Stimulated activated CD8-positive, alpha-beta memory T cell treated with anti-CD3 and anti-CD28 coated beads, Interleukin-2, amount 100 ng/mL, for 48 hours (primary cell): Measurements from ENCODE around the gene PHTF1.
"Not testable (repeated sequence)": the region's sequence is repeated elsewhere in the genome, so short reads cannot be mapped to it uniquely, and the experiment has no call there.

Source experiments
- DNase-seq, 2 donors: peaks; one replicate each; pipeline ENCODE4 v3.0.0-alpha.2; 2020; ENCODE audit warnings: low read depth in 2 of 2

Gene PHTF1

DNA sequence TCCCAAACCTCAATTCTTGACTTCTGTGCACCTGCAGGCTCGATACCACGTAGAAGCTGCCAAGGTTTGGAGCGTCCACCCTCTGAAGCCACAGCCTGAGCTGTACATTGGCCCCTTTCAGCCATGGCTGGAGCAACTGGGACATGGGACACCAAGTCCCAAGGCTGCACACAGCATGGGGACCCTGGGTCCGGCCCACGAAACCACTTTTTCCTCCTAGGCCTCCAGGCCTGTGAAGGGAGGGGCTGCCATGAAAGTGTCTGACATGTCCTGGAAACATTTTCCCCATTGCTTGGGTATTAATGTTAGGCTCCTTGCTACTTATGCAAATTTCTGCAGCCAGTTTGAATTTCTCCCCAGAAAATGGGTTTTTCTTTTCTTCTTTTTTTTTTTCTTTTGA, 40.7 kb downstream of the PHTF1 start:
- not testable (repeated sequence) for DNase-seq

DNA sequence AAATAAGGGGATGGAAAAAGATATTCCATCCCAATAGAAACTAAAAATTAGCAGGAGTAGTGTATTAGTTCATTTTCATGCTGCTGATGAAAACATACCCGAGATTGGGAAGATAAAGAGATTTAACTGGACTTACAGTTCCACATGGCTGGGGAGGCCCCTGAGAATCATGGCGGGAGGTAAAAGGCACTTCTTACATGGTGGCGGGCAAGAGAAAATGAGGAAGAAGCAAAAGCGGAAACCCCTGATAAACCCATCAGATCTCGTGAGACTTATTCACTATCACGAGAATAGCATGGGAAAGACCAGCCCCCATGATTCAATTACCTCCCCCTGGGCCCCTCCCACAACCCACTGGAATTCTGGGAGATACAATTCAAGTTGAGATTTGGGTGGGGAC, 41.8 kb downstream of the PHTF1 start:
- not testable (repeated sequence) for DNase-seq

DNA sequence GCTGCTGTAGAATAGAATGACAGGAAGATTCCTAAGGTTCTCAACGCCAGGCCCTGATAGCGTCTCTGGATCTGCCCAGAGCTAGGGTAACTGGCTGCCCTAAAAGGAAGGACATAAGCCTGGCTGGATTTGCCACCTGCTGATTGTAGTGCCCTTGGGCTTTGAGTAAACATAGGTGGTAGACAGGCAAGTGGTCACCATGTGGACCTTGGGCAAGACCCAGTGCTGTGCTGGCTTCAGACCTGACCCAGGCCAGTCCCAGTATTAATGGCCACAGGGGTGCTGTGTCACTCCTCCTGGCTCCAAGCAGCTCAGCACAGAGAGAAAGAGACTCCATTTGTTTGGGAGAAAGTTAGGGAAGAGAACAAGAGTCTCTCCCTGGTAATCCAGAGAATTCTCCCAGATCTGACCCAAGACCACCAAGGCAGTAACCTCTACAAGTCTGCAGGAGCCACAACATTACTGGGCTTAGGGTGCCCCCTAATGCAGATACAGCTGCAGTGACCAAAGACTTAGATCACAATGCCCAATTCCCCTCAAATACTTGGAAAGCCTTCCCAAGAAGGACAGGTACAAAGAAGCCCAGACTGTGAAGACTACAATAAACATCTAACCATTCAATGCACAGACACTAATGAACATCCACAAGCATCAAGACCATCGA, 44.5 kb downstream of the PHTF1 start:
- DNase-seq, result no peak

DNA sequence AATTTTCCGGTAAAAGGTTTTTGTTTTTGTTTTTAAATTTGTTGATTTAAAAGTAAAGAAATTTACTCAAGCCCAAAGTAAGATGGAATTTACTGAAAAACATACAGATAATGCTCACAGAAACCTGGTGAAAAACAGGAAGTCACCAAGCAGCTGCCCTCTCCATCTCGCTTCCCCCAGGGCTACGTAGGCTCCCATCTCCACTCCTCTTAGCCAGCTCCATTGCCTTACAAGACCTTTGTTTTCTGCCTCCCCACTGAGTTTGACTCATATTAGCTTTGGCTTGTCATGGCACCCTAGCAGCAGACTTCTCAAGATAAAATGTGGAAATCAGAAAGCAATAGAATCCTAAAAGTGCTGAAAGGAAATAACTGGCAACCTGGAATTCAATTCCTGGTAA, 57.9 kb downstream of the PHTF1 start:
- DNase-seq, result no peak

DNA sequence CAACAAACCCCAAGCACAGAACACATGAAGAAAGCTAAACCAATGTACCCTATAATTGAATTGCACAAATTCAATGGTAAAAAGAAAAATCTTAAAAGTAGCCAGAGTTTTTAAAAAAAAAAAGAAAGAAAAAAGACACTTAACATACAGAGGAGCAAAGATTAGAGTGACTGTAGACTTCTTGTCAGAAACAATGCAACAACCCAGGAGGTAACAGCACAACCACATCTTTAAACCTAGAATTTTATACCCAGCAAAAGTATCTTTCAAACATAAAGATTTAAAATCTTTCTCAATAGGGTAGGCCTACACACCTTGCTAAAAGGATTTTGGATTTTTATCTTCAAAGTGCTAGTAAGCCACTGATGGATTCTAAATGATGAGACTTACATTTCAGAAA, 64.4 kb downstream of the PHTF1 start:
- no peak for DNase-seq

DNA sequence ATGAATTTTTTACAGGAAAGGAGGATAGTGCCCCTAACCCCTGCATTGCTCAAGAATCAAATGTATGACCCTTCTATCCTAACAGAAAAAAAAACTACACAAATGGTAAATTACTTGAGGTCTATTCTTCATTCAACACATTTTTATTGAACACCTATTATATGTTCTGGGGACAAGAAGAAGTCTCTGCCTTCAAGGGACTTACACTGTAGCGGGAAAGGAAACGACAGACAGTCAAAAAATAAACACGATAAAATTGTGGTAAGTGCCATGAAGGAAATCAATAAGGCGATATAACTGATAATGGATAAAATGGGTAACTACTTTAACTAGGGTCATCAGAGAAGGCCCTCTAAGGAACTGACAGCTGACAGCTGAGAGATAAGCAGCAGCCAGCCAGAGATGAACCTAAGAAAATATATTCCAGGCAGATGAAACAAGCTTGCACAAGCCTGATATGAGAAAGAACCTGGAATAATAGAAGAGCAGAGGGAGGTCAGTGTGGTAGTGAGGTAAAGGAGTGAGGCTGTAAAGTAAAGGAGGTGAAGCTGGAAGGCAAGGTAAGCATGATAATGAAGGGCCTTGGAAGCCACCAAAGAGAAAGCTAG, 66.4 kb downstream of the PHTF1 start:
- no peak for DNase-seq

DNA sequence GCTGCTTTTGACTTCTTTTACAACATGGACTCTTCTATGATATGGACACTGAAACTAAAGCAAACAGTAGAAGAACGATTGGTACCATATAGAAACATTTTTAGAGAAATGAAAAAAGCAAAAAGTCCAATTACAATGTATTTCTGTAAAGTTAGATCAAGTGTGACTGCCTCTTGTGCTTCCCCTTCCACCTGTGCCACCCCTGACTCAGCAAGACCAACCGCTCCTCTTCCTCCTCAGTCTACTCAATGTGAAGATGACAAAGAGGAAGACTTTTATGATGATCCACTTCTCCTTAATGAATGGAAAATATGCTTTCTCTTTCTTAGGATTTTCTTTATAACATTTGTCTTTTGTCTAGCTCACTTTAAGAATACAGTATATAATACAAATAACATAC, 66.9 kb downstream of the PHTF1 start:
- DNase-seq, result no peak

DNA sequence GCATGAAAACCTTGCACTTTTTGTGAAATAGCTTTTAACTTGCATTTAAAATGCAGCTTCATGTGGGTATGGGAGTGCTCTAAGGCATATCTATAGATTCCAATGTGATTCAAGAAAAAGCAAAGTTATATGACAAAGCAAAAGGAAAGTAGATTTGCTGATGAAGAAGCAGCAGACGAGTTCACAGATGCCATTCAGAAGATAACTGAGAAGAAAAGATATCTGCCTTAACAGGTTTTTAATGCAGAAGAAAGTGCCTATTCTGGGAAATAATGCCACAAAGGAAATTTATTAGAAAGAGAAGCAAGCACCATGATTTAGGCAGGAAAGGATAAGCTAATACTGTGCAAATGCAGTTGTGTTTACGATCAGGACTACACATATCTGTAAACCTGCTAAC, 68.1 kb downstream of the PHTF1 start:
- DNase-seq, result no peak

DNA sequence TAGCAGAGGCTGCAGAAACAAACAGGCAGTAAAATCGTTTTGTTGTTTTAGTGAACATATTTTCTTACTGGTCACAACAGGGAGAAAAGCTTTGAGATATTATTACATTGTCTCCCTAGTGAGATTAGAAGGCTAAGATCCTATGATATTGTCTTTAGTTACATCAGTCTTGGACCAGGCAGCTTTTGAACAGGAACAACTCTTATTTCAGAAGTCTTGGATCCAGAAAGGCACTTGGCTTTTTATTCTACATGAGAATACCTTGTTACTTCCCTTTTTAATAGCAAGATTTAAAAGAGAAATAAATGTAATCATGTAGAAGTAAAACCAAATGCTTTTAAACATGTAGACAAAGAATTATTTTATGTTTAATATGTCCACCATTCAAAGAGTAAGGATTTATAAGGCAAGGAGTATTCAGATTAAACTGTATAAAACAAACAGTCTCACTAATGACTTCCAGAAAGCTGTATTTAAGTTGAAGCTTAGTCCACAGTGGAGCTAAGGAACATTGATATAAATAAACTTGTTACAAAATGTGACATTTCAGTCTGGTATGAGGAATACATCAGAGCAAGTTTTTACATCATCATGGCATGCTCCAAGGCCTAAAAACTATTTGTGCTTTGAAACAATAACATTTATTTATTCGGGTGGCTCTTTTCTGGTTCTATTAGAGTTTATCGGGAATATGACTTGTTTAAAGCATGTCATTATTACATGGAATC, 72.2 kb downstream of the PHTF1 start:
- no peak for DNase-seq

DNA sequence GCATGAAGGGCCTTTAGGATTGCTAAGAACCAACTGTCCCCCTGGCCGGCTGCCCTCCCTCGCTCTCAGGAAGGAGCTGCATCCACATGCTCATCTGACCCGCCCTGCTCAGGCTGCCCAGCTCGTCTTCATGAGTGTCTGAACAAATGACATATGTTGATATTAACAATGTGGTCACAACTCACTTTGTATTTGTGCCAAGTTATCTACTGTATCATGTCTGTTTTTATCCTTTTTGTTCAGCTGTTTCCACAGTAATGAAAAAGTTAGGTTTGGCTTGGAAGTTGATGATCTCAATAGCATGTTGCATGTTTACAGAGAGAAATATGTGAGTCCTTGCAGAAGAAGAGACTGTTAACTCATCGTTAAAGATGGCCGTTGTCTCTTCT, 75.1 kb downstream of the PHTF1 start:
- no peak for DNase-seq

DNA sequence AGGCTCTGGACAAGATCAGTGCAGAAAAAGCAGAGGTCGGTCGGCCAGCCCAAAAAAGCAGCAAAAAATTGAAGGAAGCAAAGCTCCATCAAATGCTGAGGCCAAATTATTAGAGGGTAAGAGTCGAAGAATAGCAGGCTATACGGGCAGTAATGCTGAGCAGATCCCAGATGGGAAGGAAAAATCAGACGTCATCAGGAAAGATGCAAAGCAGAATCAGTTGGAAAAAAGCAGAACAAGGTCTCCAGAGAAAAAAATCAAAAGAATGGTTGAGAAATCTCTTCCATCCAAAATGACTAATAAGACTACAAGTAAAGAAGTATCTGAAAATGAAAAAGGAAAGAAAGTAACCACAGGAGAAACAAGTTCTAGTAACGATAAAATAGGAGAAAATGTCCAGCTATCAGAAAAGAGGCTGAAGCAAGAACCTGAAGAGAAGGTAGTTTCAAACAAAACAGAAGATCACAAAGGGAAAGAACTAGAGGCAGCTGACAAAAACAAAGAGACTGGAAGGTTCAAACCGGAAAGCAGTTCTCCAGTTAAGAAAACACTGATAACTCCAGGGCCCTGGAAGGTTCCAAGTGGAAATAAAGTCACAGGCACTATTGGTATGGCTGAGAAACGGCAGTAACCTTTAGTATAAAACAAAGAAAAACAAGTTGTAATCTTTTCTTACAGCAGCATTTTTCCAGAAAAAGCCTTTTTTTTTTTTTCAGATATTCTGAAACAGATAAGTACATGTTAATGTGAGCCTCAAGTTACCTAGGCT, 75.7 kb downstream of the PHTF1 start:
- no peak for DNase-seq

DNA sequence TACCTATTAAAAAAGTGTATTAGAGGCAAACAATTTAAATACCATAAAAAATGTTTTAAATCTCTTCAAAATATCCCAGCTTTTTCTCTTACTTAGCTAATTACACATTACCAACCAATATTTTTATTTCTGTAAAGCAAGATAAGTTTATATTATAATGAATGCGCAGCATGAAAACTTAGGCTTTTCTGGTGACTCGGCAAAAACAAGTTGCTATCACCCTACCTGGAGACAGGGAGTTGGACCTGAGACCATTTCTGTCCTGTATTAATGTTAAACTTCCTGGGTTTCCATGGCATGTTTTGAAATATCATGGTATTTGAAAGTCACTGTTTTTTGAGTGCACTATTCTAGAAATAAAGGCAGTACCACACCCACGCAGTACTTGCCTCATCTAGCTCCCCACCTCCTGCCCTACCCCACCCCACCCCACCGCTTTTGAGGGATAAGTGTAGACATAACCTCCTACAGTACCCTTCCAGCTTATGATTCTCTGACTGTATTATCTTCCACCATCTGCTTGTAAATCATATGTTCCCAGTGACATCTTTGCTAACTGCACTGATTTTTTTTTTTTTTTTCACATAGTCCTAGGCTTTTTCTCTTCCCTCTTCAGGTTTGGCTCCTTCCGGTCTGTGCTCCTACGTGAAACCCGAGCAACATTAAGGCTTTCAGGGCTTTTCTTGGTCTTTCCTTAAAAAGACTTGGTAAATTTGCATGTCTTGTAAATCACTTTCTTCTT, 77.5 kb downstream of the PHTF1 start:
- no peak for DNase-seq

DNA sequence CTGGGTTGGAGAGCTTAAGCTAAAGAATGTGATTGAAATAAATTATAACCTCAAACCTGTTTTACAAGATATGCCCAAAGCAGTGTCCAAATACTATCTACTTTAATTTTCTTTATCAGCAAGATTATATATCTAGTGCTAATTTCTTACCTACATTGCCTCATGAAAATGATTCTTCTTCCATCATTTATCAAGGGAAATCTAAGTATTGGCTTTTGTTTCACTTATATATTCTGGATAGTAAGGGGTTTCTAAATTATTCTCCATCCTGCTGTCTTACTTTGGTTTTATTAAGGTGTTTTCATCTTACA, 81.2 kb downstream of the PHTF1 start:
- no peak for DNase-seq

DNA sequence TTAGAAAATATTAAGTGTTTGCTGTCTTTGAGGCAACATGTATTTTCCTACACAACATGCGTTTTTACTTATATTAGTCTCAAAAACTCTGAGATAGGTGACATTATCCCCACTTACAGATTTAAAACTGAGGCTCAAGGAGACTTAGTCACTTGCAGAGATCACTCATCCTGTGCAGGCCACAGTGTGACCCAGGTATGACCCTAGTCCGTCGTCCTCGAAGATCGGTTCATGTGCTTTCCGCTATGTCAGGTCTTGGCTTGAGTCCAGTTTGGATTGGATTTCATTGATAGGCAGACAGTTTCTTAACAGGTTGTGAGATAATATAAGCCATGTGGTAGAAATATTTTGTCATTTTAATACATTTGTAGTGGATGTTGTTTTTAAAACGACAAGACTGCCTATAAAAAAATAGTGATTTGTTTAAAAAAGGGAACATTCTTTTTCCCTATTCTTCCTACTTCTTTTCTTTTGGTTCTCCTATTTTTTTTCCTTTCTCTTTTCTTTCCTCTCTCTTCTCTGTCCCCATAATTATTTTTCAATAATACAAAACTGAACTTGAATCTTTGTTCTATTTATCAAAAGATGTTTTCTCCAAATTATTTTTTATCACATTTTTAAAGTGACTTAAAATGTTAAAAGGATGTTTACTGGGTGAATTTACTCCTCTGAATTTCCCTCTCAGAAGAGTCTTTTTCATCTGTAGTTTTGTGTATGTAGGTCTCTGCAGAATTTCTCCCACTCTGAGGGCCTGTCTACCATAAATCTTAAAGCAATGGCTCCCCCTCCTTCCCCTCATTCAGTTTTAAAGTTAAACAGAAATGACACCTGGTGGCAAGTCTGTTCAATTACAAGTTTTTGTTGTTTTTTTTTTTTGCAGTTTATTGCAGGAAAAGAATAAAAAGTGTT, 81.8 kb downstream of the PHTF1 start:
- DNase-seq, result no peak

DNA sequence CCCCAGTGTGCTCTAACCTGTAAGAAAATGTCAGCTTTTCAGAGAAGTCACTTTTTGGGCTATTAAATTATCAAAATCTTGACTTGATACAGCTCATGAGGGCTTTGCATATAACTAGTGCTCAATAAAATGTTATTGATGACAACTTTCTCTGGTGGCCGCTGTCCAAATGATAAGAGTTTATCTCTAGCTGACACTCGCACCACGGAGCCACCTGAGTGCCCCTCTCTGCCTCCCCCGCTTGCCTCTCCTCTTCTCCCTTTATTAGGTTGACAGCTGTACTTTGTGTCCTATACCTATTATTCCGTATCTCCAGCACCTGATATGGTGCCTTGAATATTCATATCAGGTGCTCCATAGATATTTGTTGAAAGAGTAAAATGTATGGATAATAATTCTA, 82.8 kb downstream of the PHTF1 start:
- DNase-seq, result no peak

DNA sequence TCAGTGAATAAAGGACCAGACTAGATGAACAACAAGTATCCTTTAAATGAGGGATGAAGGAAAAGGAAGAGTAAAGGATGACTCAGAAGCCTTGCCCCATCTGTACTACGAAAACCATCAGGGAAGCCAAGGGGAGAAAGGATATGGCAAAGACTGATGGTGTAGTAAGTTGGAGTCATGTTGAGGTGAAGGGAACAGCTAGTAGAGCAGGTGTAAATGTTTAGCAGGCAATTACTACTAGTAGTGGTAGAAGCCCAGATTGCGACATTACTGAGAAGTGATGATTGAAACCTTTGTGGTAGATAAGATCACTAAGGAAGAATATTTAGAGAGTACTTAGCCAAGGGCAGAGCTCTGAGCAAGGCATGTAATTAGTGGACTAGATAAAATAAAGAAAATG, 84.0 kb downstream of the PHTF1 start:
- DNase-seq, result no peak

DNA sequence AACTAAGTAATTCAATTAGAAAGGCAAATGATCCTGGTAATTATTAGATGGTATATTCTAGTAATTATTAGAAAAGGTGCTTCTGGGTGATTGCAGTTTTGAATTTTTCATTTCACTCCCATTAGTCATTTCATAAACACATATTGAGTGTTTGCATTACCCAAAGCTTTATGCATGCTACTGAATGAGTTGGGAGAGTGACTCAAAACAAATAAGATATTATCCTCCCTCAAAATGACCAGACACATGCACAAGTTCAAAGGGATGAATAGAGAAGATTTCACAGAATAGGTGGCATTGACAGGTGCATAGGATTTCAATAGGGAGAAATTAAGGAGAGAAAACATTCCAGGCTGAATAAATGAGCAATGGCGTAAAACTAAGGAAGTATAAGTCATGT, 84.7 kb downstream of the PHTF1 start:
- no peak for DNase-seq

DNA sequence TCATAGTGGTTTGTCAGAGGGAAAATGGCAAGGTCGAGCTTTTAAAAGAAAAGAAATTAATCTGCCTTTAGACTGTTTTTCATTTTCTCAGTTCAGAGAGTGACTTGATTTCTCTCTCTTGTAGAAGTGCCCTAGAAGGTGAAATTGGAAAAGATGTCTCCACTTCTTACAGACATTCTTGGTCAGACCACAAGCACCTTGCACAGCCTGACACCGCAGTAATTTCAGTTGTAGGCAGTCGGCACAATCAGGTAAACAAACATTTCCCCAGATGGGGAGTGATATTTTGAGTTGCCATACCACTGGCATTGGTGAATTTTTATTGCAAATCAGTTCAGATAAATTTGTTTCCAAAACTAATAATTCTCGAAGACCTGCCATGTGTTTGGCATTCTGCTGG, 86.8 kb downstream of the PHTF1 start:
- DNase-seq, result no peak

DNA sequence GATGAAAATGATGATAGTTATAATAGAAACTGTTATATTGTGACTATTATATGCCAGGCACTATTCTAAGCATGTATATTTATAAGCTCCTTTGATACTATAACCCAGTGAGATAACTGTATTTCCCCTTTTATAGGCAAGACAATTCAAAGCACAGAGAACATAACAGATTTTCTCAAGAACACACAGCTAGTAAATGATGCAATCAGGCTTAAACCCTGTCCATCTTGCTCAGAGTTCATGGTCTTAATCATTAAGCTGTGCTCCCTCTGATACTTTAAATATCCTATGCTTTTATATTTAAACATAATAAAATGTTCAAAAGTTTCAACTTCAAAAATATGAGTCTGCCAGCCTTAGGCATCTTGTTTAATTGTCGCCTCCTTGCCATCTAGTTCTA, 88.6 kb downstream of the PHTF1 start:
- no peak for DNase-seq

DNA sequence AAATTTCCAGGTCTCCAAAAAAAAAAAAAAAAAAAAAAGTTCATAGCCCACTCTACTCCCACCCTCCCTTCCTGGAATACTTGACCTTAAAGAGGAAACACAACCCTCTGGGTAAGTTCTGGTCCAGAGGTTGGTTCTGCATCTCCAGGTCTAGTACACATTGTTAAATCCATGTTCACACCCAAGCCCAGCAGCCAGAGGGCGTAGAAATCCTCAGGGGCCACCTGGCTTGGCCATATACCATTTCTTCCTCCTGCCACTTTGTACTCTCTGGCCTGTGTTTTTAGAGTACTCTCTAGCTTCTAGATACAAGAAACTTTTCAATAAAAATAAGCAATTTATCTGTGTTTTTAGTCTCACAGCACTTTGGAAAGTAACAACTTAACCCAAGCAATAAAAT, 89.3 kb downstream of the PHTF1 start:
- no peak for DNase-seq

DNA sequence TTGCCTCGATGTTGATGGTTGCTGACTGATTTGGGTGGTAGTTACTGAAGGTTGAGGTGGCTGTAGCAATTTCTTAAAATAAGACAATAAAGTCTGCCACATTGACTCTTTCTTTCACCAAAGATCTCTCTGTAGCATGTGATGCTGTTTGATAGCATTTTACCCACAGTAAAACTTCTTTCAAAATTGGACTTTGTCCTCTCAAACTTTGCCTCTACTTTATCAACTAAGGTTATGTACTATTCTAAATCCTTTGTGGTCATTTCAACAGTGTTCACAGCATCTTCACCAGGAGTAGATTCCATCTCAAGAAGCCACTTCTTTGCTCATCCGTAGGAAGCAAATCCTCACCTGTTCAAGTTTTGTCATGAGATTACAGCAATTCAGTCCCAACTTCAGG, 93.2 kb downstream of the PHTF1 start:
- DNase-seq, result no peak
